ENCODE measurements around the gene CDYL2. TPM values are rescaled to one million over a fixed set of nuclear protein-coding genes. Genes with fewer than 3 reads are reported as not detected.

CDYL2 gene
- total RNA-seq, 1 donor from 2014 or later: 1.8 TPM

- no peak overlapping the region for H3K4me3 Mint-ChIP-seq (ENCODE audit: unreplicated experiment)
- no peaks in the 10 kb centered on the region for H3K4me1 Mint-ChIP-seq (ENCODE audit: unreplicated experiment)
Observed at GRCh38 chr16:80846680-80847079, 42.3 kb upstream of the CDYL2 start.

GRCh38 chr16:80846275-80846674 is 41.9 kb upstream of the CDYL2 start:
- Mint-ChIP-seq H3K36me3 (ENCODE audit: unreplicated experiment) (no peaks in the 10 kb centered on the region), H3K27ac (ENCODE audit: unreplicated experiment) (no peak overlapping the region), H3K27me3 (ENCODE audit: unreplicated experiment) (no peaks in the 10 kb centered on the region), H3K4me3 (ENCODE audit: unreplicated experiment) (no peak overlapping the region), H3K4me1 (ENCODE audit: unreplicated experiment) (no peaks in the 10 kb centered on the region), H3K9me3 (ENCODE audit: unreplicated experiment) (peaks cover 22% of the 10 kb centered on the region)
- no peak for TF ChIP-seq CTCF (IDR thresholded peaks at IDR 0.05)
- DNase-seq (ENCODE audit: extremely low spot score, unreplicated experiment): no peak

More at GRCh38 chr16:80846680-80847079, 42.3 kb upstream of the CDYL2 start:
- TF ChIP-seq CTCF (IDR thresholded peaks at IDR 0.05): no peak
- no peak for DNase-seq (ENCODE audit: extremely low spot score, unreplicated experiment)
- no peak overlapping the region for H3K27ac Mint-ChIP-seq (ENCODE audit: unreplicated experiment)
- peaks cover 17% of the 10 kb centered on the region for H3K9me3 Mint-ChIP-seq (ENCODE audit: unreplicated experiment)
- H3K27me3 Mint-ChIP-seq (ENCODE audit: unreplicated experiment): no peaks in the 10 kb centered on the region
- H3K36me3 Mint-ChIP-seq (ENCODE audit: unreplicated experiment): no peaks in the 10 kb centered on the region

- no peak overlapping the region for H3K4me3 Mint-ChIP-seq (ENCODE audit: unreplicated experiment)
Observed at GRCh38 chr16:80844395-80844794, 40.0 kb upstream of the CDYL2 start.

GRCh38 chr16:80841231-80841630 is 36.8 kb upstream of the CDYL2 start:
- H3K27me3 Mint-ChIP-seq (ENCODE audit: unreplicated experiment): no peaks in the 10 kb centered on the region
- TF ChIP-seq CTCF (IDR thresholded peaks at IDR 0.05): no peak
- DNase-seq (ENCODE audit: extremely low spot score, unreplicated experiment): no peak
- no peak overlapping the region for H3K27ac Mint-ChIP-seq (ENCODE audit: unreplicated experiment)
- H3K36me3 Mint-ChIP-seq (ENCODE audit: unreplicated experiment): no peaks in the 10 kb centered on the region
- H3K4me3 Mint-ChIP-seq (ENCODE audit: unreplicated experiment): no peak overlapping the region
- peaks cover 28% of the 10 kb centered on the region for H3K9me3 Mint-ChIP-seq (ENCODE audit: unreplicated experiment)
- no peaks in the 10 kb centered on the region for H3K4me1 Mint-ChIP-seq (ENCODE audit: unreplicated experiment)

More at GRCh38 chr16:80844395-80844794, 40.0 kb upstream of the CDYL2 start:
- Mint-ChIP-seq H3K27ac (ENCODE audit: unreplicated experiment) (no peak overlapping the region), H3K4me1 (ENCODE audit: unreplicated experiment) (no peaks in the 10 kb centered on the region), H3K36me3 (ENCODE audit: unreplicated experiment) (no peaks in the 10 kb centered on the region), H3K9me3 (ENCODE audit: unreplicated experiment) (peaks cover 28% of the 10 kb centered on the region), H3K27me3 (ENCODE audit: unreplicated experiment) (no peaks in the 10 kb centered on the region)
- no peak for DNase-seq (ENCODE audit: extremely low spot score, unreplicated experiment)
- TF ChIP-seq CTCF (IDR thresholded peaks at IDR 0.05): no peak

GRCh38 chr16:80837533-80838147 is 33.2 kb upstream of the CDYL2 start:
- no peaks in the 10 kb centered on the region for H3K4me1 Mint-ChIP-seq (ENCODE audit: unreplicated experiment)
- peaks cover 19% of the 10 kb centered on the region for H3K9me3 Mint-ChIP-seq (ENCODE audit: unreplicated experiment)
- TF ChIP-seq CTCF (IDR thresholded peaks at IDR 0.05): no peak
- no peak overlapping the region for H3K27ac Mint-ChIP-seq (ENCODE audit: unreplicated experiment)
- DNase-seq (ENCODE audit: extremely low spot score, unreplicated experiment): no peak
- no peaks in the 10 kb centered on the region for H3K27me3 Mint-ChIP-seq (ENCODE audit: unreplicated experiment)
- H3K36me3 Mint-ChIP-seq (ENCODE audit: unreplicated experiment): no peaks in the 10 kb centered on the region
- H3K4me3 Mint-ChIP-seq (ENCODE audit: unreplicated experiment): no peak overlapping the region

Measured in osteocyte (in vitro differentiated cells).